A549 (cell line): ENCODE data around the gene KIF2B. TPM values are rescaled to one million over a fixed set of nuclear protein-coding genes. Genes with fewer than 3 reads are reported as not detected.

Source experiments
- ATAC-seq, 2 experiments: fragments of 200-7000 bp in 1 of 2; fragments of >200 bp in 1 of 2; cut with Nextera tagmentation in 1 of 2; cut with Tn5 transposase in 1 of 2; 3 replicates each; pipeline versions ENCODE4 v1.8.0 to v1.9.1; 2018 to 2020; ENCODE audit warnings: mild to moderate bottlenecking in 1 of 2, moderate library complexity in 1 of 2
- CTCF ChIA-PET: fragments of 300-600 bp; sonication (Branson Sonifier 250); formaldehyde crosslinking; extraction: SDS; loops from one replicate; lab custom pipeline; 2021; ENCODE audit warnings: antibody characterized with exemption, inconsistent platforms; lab: Yijun Ruan, JAX
- POLR2A ChIA-PET: fragments of 350-600 bp; formaldehyde crosslinking; extraction: SDS; loops from one replicate; lab custom pipeline; 2021; ENCODE audit warnings: antibody characterized with exemption, inconsistent platforms; lab: Yijun Ruan, JAX
- DNase-seq, 2 experiments: peaks; one replicate each; pipeline versions ENCODE4 v3.0.0 to v3.0.0-alpha.2; 2011 to 2016; ENCODE audit warnings: low read depth in 1 of 2, low spot score in 1 of 2
- FAIRE-seq: peaks from 2 replicates; lab custom pipeline; 2011; peaks lifted over from hg19 to GRCh38; lab: Jason Lieb, UNC
- H3K27ac ChIP-seq, 2 experiments: fragments of >200 bp; sonication (Bioruptor Twin); formaldehyde crosslinking; 3 replicates each; pipeline ENCODE4 v1.5.1; 2016 to 2017
- H3K4me1 ChIP-seq: fragments of >200 bp; sonication (Bioruptor Twin); formaldehyde crosslinking; 3 replicates; pipeline ENCODE4 v1.6.1; 2016
- H3K4me2 ChIP-seq: fragments of >200 bp; sonication (Bioruptor Twin); formaldehyde crosslinking; 3 replicates; pipeline ENCODE4 v1.6.1; 2016
- H3K4me3 ChIP-seq: fragments of >200 bp; sonication (Bioruptor Twin); formaldehyde crosslinking; 3 replicates; pipeline ENCODE4 v1.5.1; 2016
- H3K9me3 ChIP-seq: fragments of >200 bp; sonication (Bioruptor Twin); formaldehyde crosslinking; 3 replicates; pipeline ENCODE4 v1.6.1; 2016
- CBX8 ChIP-seq: fragments of 200-600 bp; sonication (generic); IDR thresholded peaks from 2 replicates; pipeline ENCODE4 v1.6.1; 2016
- CHD2 ChIP-seq: fragments of 150-350 bp; IDR thresholded peaks from 2 replicates; pipeline ENCODE4 v1.6.1; 2014; ENCODE audit warnings: low read length; ENCODE audit not compliant: partially characterized antibody
- CHD4 ChIP-seq: fragments of 200-600 bp; sonication (generic); IDR thresholded peaks from 2 replicates; pipeline ENCODE4 v1.6.1; 2016; ENCODE audit warnings: antibody characterized with exemption, mild to moderate bottlenecking, borderline replicate concordance
- GATA3 ChIP-seq: IDR thresholded peaks from 2 replicates; pipeline ENCODE4 v1.6.1; 2012; ENCODE audit warnings: borderline replicate concordance
- JUN ChIP-seq, 2 experiments: fragments of >200 bp; sonication (Bioruptor Twin); formaldehyde crosslinking; IDR thresholded peaks; 2 replicates in 1 of 2; 3 replicates in 1 of 2; pipeline ENCODE4 v1.6.1; 2016 to 2017
- JUNB ChIP-seq: fragments of >200 bp; sonication (Bioruptor Twin); formaldehyde crosslinking; IDR thresholded peaks from 2 replicates; pipeline ENCODE4 v1.6.1; 2016
- MAZ ChIP-seq: fragments of 150-350 bp; IDR thresholded peaks from 2 replicates; pipeline ENCODE4 v1.6.1; 2014; ENCODE audit warnings: antibody characterized with exemption, low read depth, low read length, borderline replicate concordance
- MYC ChIP-seq: IDR thresholded peaks from 2 replicates; pipeline ENCODE4 v1.6.1; 2012; ENCODE audit warnings: mild to moderate bottlenecking, inconsistent platforms, low read length, improper control_type of control experiment, borderline replicate concordance
- NFE2L2 ChIP-seq: fragments of 150-350 bp; conservative IDR thresholded peaks from 2 replicates; pipeline ENCODE4 v1.6.1; 2014; ENCODE audit warnings: low read length
- NPAS2 ChIP-seq: fragments of 250-450 bp; sonication (Bioruptor Pico); IDR thresholded peaks from 2 replicates; pipeline ENCODE4 v1.8.0; 2022; ENCODE audit warnings: mild to moderate bottlenecking, moderate library complexity, borderline replicate concordance
- RCOR1 ChIP-seq: fragments of 150-350 bp; IDR thresholded peaks from 2 replicates; pipeline ENCODE4 v1.6.1; 2014; ENCODE audit warnings: antibody characterized with exemption, low read length, low read depth
- RNF2 ChIP-seq: fragments of 200-600 bp; sonication (generic); IDR thresholded peaks from 2 replicates; pipeline ENCODE4 v1.6.1; 2016; ENCODE audit warnings: low read depth, mild to moderate bottlenecking, antibody characterized with exemption, moderate library complexity, borderline replicate concordance
- SMC3 ChIP-seq: fragments of >200 bp; sonication (Bioruptor Twin); formaldehyde crosslinking; IDR thresholded peaks from 3 replicates; pipeline ENCODE4 v1.6.1; 2018; ENCODE audit warnings: inconsistent platforms
- ZFP36 ChIP-seq: fragments of 450-650 bp; IDR thresholded peaks from 2 replicates; pipeline ENCODE4 v1.6.1; 2014; ENCODE audit warnings: borderline replicate concordance; ENCODE audit not compliant: partially characterized antibody
- WGBS: methylation state at CpG from one replicate; pipeline ENCODE4 v1.1.6; 2017; ENCODE audit errors: missing lambda C conversion rate; 5-methylcytosine and 5-hydroxymethylcytosine counted together
- polyA plus RNA-seq, 4 experiments: library from polyadenylated mRNA; depleted of rRNA in 3 of 4; stranded (reverse); fragments of >200 nt; fragmentation: RNase III in 1 of 4; extraction: RNeasy Plus Mini Kit Qiagen cat#74134 plus additional on column Dnase treatment in 1 of 4; gene quantifications; 2 replicates in 3 of 4; 3 replicates in 1 of 4; pipeline ENCODE4 v1.2.3, GENCODE V29; 2011 to 2017
- TF ChIP-seq, protein P1 (sequence below): fragments of 200-600 bp; sonication (generic); IDR thresholded peaks from 2 replicates; pipeline ENCODE4 v1.6.1; 2016; ENCODE audit warnings: antibody characterized with exemption, mild to moderate bottlenecking, moderate library complexity
- TF ChIP-seq, protein P2 (sequence below): fragments of 150-350 bp; IDR thresholded peaks from 2 replicates; pipeline ENCODE4 v1.6.1; 2014; ENCODE audit warnings: low read depth, mild to moderate bottlenecking, low read length
- TF ChIP-seq, protein P3 (sequence below): fragments of >200 bp; sonication (Bioruptor Twin); formaldehyde crosslinking; IDR thresholded peaks from 2 replicates; pipeline ENCODE4 v1.6.1; 2016
- TF ChIP-seq, protein P4 (sequence below): fragments of >200 bp; sonication (Bioruptor Twin); formaldehyde crosslinking; IDR thresholded peaks from 3 replicates; pipeline ENCODE4 v1.6.1; 2016
- TF ChIP-seq, protein P5 (sequence below): fragments of >200 bp; sonication (Bioruptor Twin); formaldehyde crosslinking; IDR thresholded peaks from 3 replicates; pipeline ENCODE4 v1.5.1; 2016

The KIF2B gene
- polyA plus RNA-seq, 2 of the 4 experiments (the other 2 are of a cell fraction), result not detected

DNA sequence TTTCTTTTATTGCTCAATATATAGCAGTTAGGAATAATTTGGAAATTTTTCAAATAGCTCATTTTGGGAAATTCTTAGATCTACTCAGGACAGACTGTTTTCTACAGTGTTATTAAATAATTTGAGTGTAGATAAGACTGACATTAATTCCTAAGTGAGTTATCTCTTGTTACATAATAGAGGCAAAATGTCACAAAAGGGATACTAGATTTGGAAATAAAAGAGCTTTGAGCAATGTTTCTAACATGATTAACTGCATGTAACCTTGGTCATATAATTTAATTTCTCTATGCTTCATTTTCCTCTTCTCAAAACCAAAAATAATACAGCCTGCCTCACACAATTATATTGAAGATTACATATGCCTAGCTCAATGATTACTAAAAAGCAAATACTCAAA is 16.3 kb upstream of the KIF2B start:
- H3K27ac ChIP-seq, result no peak overlapping the region
- no peak overlapping the region for H3K4me2 ChIP-seq
- FAIRE-seq (no peak), DNase-seq (no peak), ATAC-seq (no peak)
- no peaks in the 10 kb centered on the region for H3K4me1 ChIP-seq
- ChIA-PET POLR2A (no interaction called here), CTCF (no interaction called here)
- TF ChIP-seq ZFP36, result no peak
- no peak for TF ChIP-seq RCOR1
- TF ChIP-seq NFE2L2, result no peak
- TF ChIP-seq CHD4, result no peak
- no peak for TF ChIP-seq MAZ
- no peak for TF ChIP-seq GATA3
- TF ChIP-seq MYC, result no peak
- H3K9me3 ChIP-seq, result no peaks in the 10 kb centered on the region
- no peak overlapping the region for H3K4me3 ChIP-seq

DNA sequence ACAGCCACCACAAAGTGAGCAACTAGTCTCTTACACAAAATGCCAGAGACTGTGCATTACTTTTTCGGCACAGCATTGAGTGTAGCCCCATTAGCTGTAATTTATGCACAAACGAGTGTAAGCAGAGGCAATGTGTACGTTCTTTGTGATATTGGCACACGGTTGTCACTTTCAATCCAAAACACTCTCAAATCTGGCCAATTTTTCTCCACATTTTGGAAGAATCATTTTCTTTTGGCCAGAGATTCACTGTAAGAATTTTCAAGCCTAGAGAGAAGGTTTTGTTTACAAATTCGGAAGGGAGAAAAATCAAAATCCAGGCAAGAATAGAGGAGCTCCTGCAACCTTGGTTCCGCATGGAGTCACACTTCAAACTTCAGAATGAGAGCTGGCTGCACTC is 15.4 kb upstream of the KIF2B start:
- no peak for FAIRE-seq
- CTCF ChIA-PET, result interaction anchor here (0.7 kb wide), 1 partner anchor 13 kb away, joined by 4 read pairs; no protein-coding TSS in a partner anchor
- POLR2A ChIA-PET, result no interaction called here
- TF ChIP-seq, protein P1, sequence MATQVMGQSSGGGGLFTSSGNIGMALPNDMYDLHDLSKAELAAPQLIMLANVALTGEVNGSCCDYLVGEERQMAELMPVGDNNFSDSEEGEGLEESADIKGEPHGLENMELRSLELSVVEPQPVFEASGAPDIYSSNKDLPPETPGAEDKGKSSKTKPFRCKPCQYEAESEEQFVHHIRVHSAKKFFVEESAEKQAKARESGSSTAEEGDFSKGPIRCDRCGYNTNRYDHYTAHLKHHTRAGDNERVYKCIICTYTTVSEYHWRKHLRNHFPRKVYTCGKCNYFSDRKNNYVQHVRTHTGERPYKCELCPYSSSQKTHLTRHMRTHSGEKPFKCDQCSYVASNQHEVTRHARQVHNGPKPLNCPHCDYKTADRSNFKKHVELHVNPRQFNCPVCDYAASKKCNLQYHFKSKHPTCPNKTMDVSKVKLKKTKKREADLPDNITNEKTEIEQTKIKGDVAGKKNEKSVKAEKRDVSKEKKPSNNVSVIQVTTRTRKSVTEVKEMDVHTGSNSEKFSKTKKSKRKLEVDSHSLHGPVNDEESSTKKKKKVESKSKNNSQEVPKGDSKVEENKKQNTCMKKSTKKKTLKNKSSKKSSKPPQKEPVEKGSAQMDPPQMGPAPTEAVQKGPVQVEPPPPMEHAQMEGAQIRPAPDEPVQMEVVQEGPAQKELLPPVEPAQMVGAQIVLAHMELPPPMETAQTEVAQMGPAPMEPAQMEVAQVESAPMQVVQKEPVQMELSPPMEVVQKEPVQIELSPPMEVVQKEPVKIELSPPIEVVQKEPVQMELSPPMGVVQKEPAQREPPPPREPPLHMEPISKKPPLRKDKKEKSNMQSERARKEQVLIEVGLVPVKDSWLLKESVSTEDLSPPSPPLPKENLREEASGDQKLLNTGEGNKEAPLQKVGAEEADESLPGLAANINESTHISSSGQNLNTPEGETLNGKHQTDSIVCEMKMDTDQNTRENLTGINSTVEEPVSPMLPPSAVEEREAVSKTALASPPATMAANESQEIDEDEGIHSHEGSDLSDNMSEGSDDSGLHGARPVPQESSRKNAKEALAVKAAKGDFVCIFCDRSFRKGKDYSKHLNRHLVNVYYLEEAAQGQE, result no peak
- TF ChIP-seq CHD2 (no peak), NPAS2 (CRISPR knock-in tag) (no peak), MAZ (no peak), JUN (IDR thresholded peaks at IDR 0.05) (no peak), CBX8 (no peak), MYC (no peak), SMC3 (no peak), RNF2 (no peak), JUNB (no peak)
- TF ChIP-seq, protein P2, sequence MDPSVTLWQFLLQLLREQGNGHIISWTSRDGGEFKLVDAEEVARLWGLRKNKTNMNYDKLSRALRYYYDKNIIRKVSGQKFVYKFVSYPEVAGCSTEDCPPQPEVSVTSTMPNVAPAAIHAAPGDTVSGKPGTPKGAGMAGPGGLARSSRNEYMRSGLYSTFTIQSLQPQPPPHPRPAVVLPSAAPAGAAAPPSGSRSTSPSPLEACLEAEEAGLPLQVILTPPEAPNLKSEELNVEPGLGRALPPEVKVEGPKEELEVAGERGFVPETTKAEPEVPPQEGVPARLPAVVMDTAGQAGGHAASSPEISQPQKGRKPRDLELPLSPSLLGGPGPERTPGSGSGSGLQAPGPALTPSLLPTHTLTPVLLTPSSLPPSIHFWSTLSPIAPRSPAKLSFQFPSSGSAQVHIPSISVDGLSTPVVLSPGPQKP, result no peak
- TF ChIP-seq, protein P3, sequence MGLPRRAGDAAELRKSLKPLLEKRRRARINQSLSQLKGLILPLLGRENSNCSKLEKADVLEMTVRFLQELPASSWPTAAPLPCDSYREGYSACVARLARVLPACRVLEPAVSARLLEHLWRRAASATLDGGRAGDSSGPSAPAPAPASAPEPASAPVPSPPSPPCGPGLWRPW, result no peak
- TF ChIP-seq, protein P4, sequence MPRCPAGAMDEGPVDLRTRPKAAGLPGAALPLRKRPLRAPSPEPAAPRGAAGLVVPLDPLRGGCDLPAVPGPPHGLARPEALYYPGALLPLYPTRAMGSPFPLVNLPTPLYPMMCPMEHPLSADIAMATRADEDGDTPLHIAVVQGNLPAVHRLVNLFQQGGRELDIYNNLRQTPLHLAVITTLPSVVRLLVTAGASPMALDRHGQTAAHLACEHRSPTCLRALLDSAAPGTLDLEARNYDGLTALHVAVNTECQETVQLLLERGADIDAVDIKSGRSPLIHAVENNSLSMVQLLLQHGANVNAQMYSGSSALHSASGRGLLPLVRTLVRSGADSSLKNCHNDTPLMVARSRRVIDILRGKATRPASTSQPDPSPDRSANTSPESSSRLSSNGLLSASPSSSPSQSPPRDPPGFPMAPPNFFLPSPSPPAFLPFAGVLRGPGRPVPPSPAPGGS, result no peak
- TF ChIP-seq, protein P5, sequence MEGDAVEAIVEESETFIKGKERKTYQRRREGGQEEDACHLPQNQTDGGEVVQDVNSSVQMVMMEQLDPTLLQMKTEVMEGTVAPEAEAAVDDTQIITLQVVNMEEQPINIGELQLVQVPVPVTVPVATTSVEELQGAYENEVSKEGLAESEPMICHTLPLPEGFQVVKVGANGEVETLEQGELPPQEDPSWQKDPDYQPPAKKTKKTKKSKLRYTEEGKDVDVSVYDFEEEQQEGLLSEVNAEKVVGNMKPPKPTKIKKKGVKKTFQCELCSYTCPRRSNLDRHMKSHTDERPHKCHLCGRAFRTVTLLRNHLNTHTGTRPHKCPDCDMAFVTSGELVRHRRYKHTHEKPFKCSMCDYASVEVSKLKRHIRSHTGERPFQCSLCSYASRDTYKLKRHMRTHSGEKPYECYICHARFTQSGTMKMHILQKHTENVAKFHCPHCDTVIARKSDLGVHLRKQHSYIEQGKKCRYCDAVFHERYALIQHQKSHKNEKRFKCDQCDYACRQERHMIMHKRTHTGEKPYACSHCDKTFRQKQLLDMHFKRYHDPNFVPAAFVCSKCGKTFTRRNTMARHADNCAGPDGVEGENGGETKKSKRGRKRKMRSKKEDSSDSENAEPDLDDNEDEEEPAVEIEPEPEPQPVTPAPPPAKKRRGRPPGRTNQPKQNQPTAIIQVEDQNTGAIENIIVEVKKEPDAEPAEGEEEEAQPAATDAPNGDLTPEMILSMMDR, result no peak
- Histone ChIP-seq H3K4me1 (no peaks in the 10 kb centered on the region), H3K4me2 (no peak overlapping the region), H3K4me3 (no peak overlapping the region), H3K9me3 (no peaks in the 10 kb centered on the region), H3K27ac (no peak overlapping the region)
- DNase-seq, result no peak
- 8% methylated on average over 6 of the region's 6 CpGs for WGBS
- no peak for ATAC-seq
